MM.1S (cell line): ENCODE measurements around the gene NATD1.

Experiments
- DNase-seq: peaks from one replicate; pipeline ENCODE4 v3.0.0-alpha.2; 2015
- H2AFZ ChIP-seq: fragments of 300-600 bp; sonication (generic); 2 replicates; pipeline ENCODE4 v1.6.0; 2016; ENCODE audit warnings: antibody characterized with exemption, low read length
- H3F3A ChIP-seq: fragments of 300-600 bp; sonication (generic); 2 replicates; pipeline ENCODE4 v1.6.1; 2016; ENCODE audit warnings: mild to moderate bottlenecking, antibody characterized with exemption, low read length, moderate library complexity, mixed read lengths; ENCODE audit not compliant: insufficient read depth
- H3K27ac ChIP-seq: fragments of 300-600 bp; sonication (generic); 2 replicates; pipeline ENCODE4 v1.5.1; 2016; ENCODE audit warnings: mild to moderate bottlenecking, low read length
- H3K27me3 ChIP-seq: fragments of 300-600 bp; sonication (generic); replicated peaks from 2 replicates; pipeline ENCODE4 v1.6.0; 2016; ENCODE audit warnings: low read length; ENCODE audit not compliant: insufficient read depth
- H3K36me3 ChIP-seq: fragments of 300-600 bp; sonication (generic); replicated peaks from 2 replicates; pipeline ENCODE4 v1.6.1; 2016; ENCODE audit warnings: mild to moderate bottlenecking, low read length, mixed read lengths; ENCODE audit not compliant: insufficient read depth
- H3K4me1 ChIP-seq: fragments of 300-600 bp; sonication (generic); 2 replicates; pipeline ENCODE4 v1.6.1; 2016; ENCODE audit warnings: low read length, mixed read lengths
- H3K4me2 ChIP-seq: fragments of 300-600 bp; sonication (generic); 2 replicates; pipeline ENCODE4 v1.6.0; 2016; ENCODE audit warnings: low read depth, low read length
- H3K4me3 ChIP-seq: fragments of 300-600 bp; sonication (generic); 2 replicates; pipeline ENCODE4 v1.5.1; 2016; ENCODE audit warnings: low read length, mixed read lengths
- H3K79me2 ChIP-seq: fragments of 300-600 bp; sonication (generic); 2 replicates; pipeline ENCODE4 v1.6.1; 2016; ENCODE audit warnings: mixed run types, low read length, mixed read lengths
- H3K9ac ChIP-seq: fragments of 300-600 bp; sonication (generic); 2 replicates; pipeline ENCODE4 v1.6.1; 2016; ENCODE audit warnings: low read length, mixed read lengths
- H3K9me2 ChIP-seq: fragments of 300-600 bp; sonication (generic); replicated peaks from 2 replicates; pipeline ENCODE4 v1.6.1; 2016; ENCODE audit warnings: mild to moderate bottlenecking, low read length, mixed read lengths; ENCODE audit not compliant: insufficient read depth
- H3K9me3 ChIP-seq: fragments of 300-600 bp; sonication (generic); replicated peaks from 2 replicates; pipeline ENCODE4 v1.6.1; 2016; ENCODE audit warnings: mild to moderate bottlenecking, low read length, mixed read lengths; ENCODE audit not compliant: insufficient read depth
- H4K20me1 ChIP-seq: fragments of 300-600 bp; sonication (generic); 2 replicates; pipeline ENCODE4 v1.6.1; 2016; ENCODE audit warnings: mild to moderate bottlenecking, low read length, moderate library complexity, mixed read lengths; ENCODE audit not compliant: insufficient read depth
- EZH2 ChIP-seq: fragments of 300-600 bp; sonication (generic); optimal IDR thresholded peaks from 2 replicates; pipeline ENCODE3; 2017; ENCODE audit warnings: low read depth, mild to moderate bottlenecking, antibody characterized with exemption, low read length, mixed read lengths
- EZH2phosphoT487 ChIP-seq: fragments of 300-600 bp; sonication (generic); IDR thresholded peaks from 2 replicates; pipeline ENCODE4 v1.6.1; 2018; ENCODE audit warnings: antibody characterized with exemption, low read length
- TF ChIP-seq, protein P1 (sequence below): fragments of 300-600 bp; sonication (generic); IDR thresholded peaks from 2 replicates; pipeline ENCODE4 v1.5.1; 2016; ENCODE audit warnings: antibody characterized with exemption, low read length, mixed read lengths

The NATD1 gene

DNA sequence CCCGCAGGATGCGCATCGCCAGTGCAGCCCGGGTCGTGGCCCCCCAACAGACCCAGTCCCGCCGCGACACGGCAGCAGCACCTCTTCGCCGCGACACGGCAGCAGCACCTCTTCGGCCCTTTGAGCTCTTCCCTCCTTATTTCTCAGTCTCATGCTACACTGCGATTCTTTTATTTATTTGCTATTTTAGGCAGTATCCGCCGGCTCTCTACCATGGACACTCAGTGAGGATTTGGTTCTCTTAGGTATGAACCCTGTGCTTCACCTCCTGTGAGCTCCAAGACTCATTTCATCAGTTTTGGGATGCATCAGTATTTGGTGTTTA, 23.0 kb upstream of the NATD1 start:
- H3K27ac ChIP-seq: no peak overlapping the region
- peak overlapping the region; percentile 97 for H3K4me2 ChIP-seq
- H3K27me3 ChIP-seq: no peaks in the 10 kb centered on the region
- no peaks in the 10 kb centered on the region for H4K20me1 ChIP-seq
- no peak for DNase-seq
- H3K79me2 ChIP-seq: no peaks in the 10 kb centered on the region
- H3K9me2 ChIP-seq: no peaks in the 10 kb centered on the region
- peaks cover 21% of the 10 kb centered on the region for H3K4me1 ChIP-seq
- no peaks in the 10 kb centered on the region for H3K9me3 ChIP-seq
- TF ChIP-seq EZH2phosphoT487: no peak
- TF ChIP-seq, protein P1, sequence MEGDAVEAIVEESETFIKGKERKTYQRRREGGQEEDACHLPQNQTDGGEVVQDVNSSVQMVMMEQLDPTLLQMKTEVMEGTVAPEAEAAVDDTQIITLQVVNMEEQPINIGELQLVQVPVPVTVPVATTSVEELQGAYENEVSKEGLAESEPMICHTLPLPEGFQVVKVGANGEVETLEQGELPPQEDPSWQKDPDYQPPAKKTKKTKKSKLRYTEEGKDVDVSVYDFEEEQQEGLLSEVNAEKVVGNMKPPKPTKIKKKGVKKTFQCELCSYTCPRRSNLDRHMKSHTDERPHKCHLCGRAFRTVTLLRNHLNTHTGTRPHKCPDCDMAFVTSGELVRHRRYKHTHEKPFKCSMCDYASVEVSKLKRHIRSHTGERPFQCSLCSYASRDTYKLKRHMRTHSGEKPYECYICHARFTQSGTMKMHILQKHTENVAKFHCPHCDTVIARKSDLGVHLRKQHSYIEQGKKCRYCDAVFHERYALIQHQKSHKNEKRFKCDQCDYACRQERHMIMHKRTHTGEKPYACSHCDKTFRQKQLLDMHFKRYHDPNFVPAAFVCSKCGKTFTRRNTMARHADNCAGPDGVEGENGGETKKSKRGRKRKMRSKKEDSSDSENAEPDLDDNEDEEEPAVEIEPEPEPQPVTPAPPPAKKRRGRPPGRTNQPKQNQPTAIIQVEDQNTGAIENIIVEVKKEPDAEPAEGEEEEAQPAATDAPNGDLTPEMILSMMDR: no peak
- no peak for TF ChIP-seq EZH2
- no peaks in the 10 kb centered on the region for H3F3A ChIP-seq
- peak overlapping the region; percentile 79 for H3K4me3 ChIP-seq
- H3K36me3 ChIP-seq: no peaks in the 10 kb centered on the region
- no peak overlapping the region for H3K9ac ChIP-seq
- peak overlapping the region; percentile 94 for H2AFZ ChIP-seq

DNA sequence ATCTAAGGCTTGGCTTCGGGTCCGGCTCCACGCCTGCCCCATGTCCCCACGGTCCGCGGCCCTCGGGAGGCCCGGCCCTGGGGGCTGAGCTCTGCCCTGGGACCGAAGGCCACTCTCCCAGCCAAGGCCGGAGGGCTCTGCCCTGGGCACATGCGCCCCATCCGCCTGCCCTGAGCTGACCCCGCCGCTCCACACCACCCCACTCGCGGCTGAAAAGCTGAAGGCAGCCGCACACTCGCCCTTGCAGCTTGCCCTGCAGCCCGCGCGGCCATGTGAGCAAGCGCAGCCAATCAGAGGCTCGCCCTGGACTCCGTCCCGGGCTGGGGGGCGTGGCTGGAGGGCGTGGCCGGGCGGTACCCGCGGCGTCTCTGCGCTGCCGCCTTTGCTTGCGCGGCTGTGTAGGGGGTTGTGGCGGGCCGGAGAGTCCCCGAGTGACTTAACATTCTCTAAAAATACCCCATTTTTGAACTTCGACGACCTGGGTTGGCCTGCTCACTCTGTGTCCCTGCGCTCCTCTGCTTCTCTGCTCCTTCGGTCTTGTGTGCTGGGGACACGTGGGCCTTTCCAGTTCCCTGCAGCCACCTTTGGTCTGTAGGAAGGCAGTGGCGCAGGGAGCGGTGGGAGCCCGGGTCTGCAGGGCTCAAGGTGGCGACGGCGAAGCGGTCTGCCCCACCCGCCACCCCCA, 22.5 kb upstream of the NATD1 start:
- peak overlapping the region; percentile 94 for H2AFZ ChIP-seq
- no peaks in the 10 kb centered on the region for H3K9me2 ChIP-seq

DNA sequence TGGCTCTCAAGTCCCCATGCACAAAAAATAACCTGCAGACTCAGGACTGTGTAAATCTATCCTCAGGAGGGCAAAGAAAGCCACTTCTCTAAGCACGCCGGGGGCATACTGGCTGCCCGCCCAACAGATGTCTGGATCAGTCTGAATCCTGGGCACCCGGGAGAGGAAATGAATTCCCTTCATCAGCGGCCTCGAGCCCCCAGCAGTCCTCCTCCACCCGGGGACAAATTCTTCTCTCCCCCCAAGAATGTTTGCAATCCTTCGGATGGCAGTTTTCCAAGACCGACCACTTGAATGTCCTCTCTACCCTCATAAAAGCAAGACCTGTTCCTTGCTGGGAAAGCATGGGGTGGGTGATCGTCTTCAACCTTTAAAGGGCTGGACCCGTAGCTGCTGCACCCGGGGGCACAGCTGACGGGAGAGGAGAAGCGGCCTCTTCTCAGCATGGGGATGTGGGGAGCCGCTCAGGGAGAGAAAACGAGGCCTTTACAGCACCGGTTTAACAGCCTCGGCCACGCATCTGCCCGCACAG, 21.9 kb upstream of the NATD1 start:
- H3K27ac ChIP-seq: no peak overlapping the region
- no peaks in the 10 kb centered on the region for H3K79me2 ChIP-seq
- no peaks in the 10 kb centered on the region for H4K20me1 ChIP-seq
- H3K4me1 ChIP-seq: peaks cover 21% of the 10 kb centered on the region
- peak overlapping the region; percentile 79 for H3K4me3 ChIP-seq
- H3K9me3 ChIP-seq: no peaks in the 10 kb centered on the region
- H3K27me3 ChIP-seq: no peaks in the 10 kb centered on the region
- H3F3A ChIP-seq: no peaks in the 10 kb centered on the region
- no peak for DNase-seq
- peak overlapping the region; percentile 94 for H2AFZ ChIP-seq
- TF ChIP-seq EZH2phosphoT487 (no peak), EZH2 (no peak)
- TF ChIP-seq, protein P1: no peak
- H3K4me2 ChIP-seq: peak overlapping the region; percentile 97
- no peaks in the 10 kb centered on the region for H3K9me2 ChIP-seq
- no peaks in the 10 kb centered on the region for H3K36me3 ChIP-seq
- peak overlapping the region; percentile 67 for H3K9ac ChIP-seq

More for the DNA sequence above, 22.5 kb upstream of the NATD1 start:
- peaks cover 21% of the 10 kb centered on the region for H3K4me1 ChIP-seq
- peak overlapping the region; percentile 79 for H3K4me3 ChIP-seq
- no peaks in the 10 kb centered on the region for H3K79me2 ChIP-seq
- no peaks in the 10 kb centered on the region for H3K27me3 ChIP-seq
- H3K36me3 ChIP-seq: no peaks in the 10 kb centered on the region
- DNase-seq: peak; percentile 93
- peak overlapping the region; percentile 67 for H3K9ac ChIP-seq
- no peak for TF ChIP-seq EZH2
- no peak for TF ChIP-seq EZH2phosphoT487
- TF ChIP-seq, protein P1: no peak
- no peak overlapping the region for H3K27ac ChIP-seq
- no peaks in the 10 kb centered on the region for H3K9me3 ChIP-seq
- H4K20me1 ChIP-seq: no peaks in the 10 kb centered on the region
- no peaks in the 10 kb centered on the region for H3F3A ChIP-seq
- H3K4me2 ChIP-seq: peak overlapping the region; percentile 97
